Endothelial cell of hepatic sinusoid (primary cell): ENCODE results near the gene UBN1.

ENCODE experiments used
- in situ Hi-C: cut with HindIII; loops from 2 replicates; pipeline ENCODE4 v1.10.0; 2017; ENCODE audit warnings: low sequenced_read_pairs

Gene UBN1

GRCh38 chr16:4902038-4902437 lies 54.8 kb downstream of the UBN1 start:
- in situ Hi-C loops = no loop called here

- in situ Hi-C loops = no loop called here
Observed at GRCh38 chr16:4904108-4904941, 57.0 kb downstream of the UBN1 start.

- in situ Hi-C loops = no loop called here
Observed at GRCh38 chr16:4904942-4905615, 57.8 kb downstream of the UBN1 start.

- in situ Hi-C loops = no loop called here
Observed at GRCh38 chr16:4908854-4909401, 61.6 kb downstream of the UBN1 start.

- in situ Hi-C loops = no loop called here
Observed at GRCh38 chr16:4909825-4910224, 62.5 kb downstream of the UBN1 start.

- in situ Hi-C loops = no loop called here
Observed at GRCh38 chr16:4910828-4911227, 63.5 kb downstream of the UBN1 start.

GRCh38 chr16:4911970-4912386 lies 64.7 kb downstream of the UBN1 start:
- in situ Hi-C loops = no loop called here

GRCh38 chr16:4913130-4913773 lies 66.0 kb downstream of the UBN1 start:
- in situ Hi-C loops = no loop called here

- in situ Hi-C loops = no loop called here
Observed at GRCh38 chr16:4913774-4914525, 66.7 kb downstream of the UBN1 start.

- in situ Hi-C loops = no loop called here
Observed at GRCh38 chr16:4914528-4915225, 67.4 kb downstream of the UBN1 start.

- in situ Hi-C loops = no loop called here
Observed at GRCh38 chr16:4915226-4915761, 68.0 kb downstream of the UBN1 start.

GRCh38 chr16:4917117-4917516 lies 69.8 kb downstream of the UBN1 start:
- in situ Hi-C loops = no loop called here

- in situ Hi-C loops = no loop called here
Observed at GRCh38 chr16:4918781-4919251, 71.5 kb downstream of the UBN1 start.

GRCh38 chr16:4920826-4921225 lies 73.5 kb downstream of the UBN1 start:
- in situ Hi-C loops = no loop called here

GRCh38 chr16:4922721-4923342 lies 75.6 kb downstream of the UBN1 start:
- in situ Hi-C loops = no loop called here

GRCh38 chr16:4923853-4924252 lies 76.6 kb downstream of the UBN1 start:
- in situ Hi-C loops = no loop called here

- in situ Hi-C loops = no loop called here
Observed at GRCh38 chr16:4924593-4925292, 77.5 kb downstream of the UBN1 start.

GRCh38 chr16:4925293-4925607 lies 78.0 kb downstream of the UBN1 start:
- in situ Hi-C loops = no loop called here

GRCh38 chr16:4925791-4926190 lies 78.5 kb downstream of the UBN1 start:
- in situ Hi-C loops = no loop called here
